Fibroblast of lung (primary cell): Measurements from ENCODE around the gene DPP10. TPM values are rescaled to one million over a fixed set of nuclear protein-coding genes. Genes with fewer than 3 reads are reported as not detected.

Experiments
- DNase-seq, 2 donors: peaks; one replicate each; pipeline versions ENCODE4 v3.0.0 to v3.0.0-alpha.2; 2010; ENCODE audit warnings: low read depth in 2 of 2
- H2AFZ ChIP-seq: 2 replicates; pipeline ENCODE4 v1.5.1; 2012; ENCODE audit warnings: low read length, control low read depth, inconsistent platforms
- H3K27ac ChIP-seq: 2 replicates; pipeline ENCODE4 v1.5.1; 2011; ENCODE audit warnings: low read length, control low read depth; ENCODE audit not compliant: insufficient read depth
- H3K27me3 ChIP-seq: 2 replicates; pipeline ENCODE4 v1.5.1; 2011; ENCODE audit warnings: mild to moderate bottlenecking, low read length; ENCODE audit not compliant: control insufficient read depth, insufficient read depth
- H3K36me3 ChIP-seq: 2 replicates; pipeline ENCODE4 v1.5.1; 2011; ENCODE audit warnings: low read length; ENCODE audit not compliant: control insufficient read depth, insufficient read depth
- H3K4me1 ChIP-seq: 2 replicates; pipeline ENCODE4 v1.5.1; 2011; ENCODE audit warnings: low read length; ENCODE audit not compliant: control insufficient read depth, insufficient read depth; ENCODE audit errors: extremely low read depth
- H3K4me2 ChIP-seq: 2 replicates; pipeline ENCODE4 v1.5.1; 2011; ENCODE audit warnings: low read length, control low read depth; ENCODE audit not compliant: insufficient read depth; ENCODE audit errors: extremely low read depth
- H3K4me3 ChIP-seq, 4 experiments: fragments of 200-600 bp in 1 of 4; sonication (generic) in 1 of 4; replicated peaks in 1 of 4; 2 replicates each; pipeline ENCODE4 v1.5.1; 2011 to 2016; ENCODE audit warnings: low read length in 4 of 4, low read depth in 3 of 4, mild to moderate bottlenecking in 3 of 4, control low read depth in 2 of 4, inconsistent platforms in 1 of 4, mixed read lengths in 1 of 4; ENCODE audit not compliant: insufficient read depth in 1 of 4; ENCODE audit errors: control extremely low read depth in 1 of 4
- H3K79me2 ChIP-seq: 2 replicates; pipeline ENCODE4 v1.5.1; 2012; ENCODE audit warnings: mild to moderate bottlenecking, low read length, inconsistent platforms; ENCODE audit not compliant: control insufficient read depth, insufficient read depth
- H3K9ac ChIP-seq: 2 replicates; pipeline ENCODE4 v1.5.1; 2011; ENCODE audit warnings: mild to moderate bottlenecking, low read length, control low read depth; ENCODE audit not compliant: insufficient read depth
- H3K9me3 ChIP-seq: 2 replicates; pipeline ENCODE4 v1.5.1; 2012; ENCODE audit warnings: low read depth, low read length; ENCODE audit not compliant: control insufficient read depth, insufficient read depth
- H4K20me1 ChIP-seq: 2 replicates; pipeline ENCODE4 v1.5.1; 2011; ENCODE audit warnings: low read length; ENCODE audit not compliant: control insufficient read depth, insufficient read depth; ENCODE audit errors: extremely low read depth
- CTCF ChIP-seq, 2 donors: IDR thresholded peaks in 1 of 2; conservative IDR thresholded peaks in 1 of 2; 1 replicate in 1 of 2; 2 replicates in 1 of 2; pipeline ENCODE4 v1.5.1; 2011 to 2012; ENCODE audit warnings: low read length in 2 of 2, control low read depth in 1 of 2, inconsistent platforms in 1 of 2, low read depth in 1 of 2, mild to moderate bottlenecking in 1 of 2
- EZH2 ChIP-seq: IDR thresholded peaks from 2 replicates; pipeline ENCODE4 v1.5.1; 2012; ENCODE audit warnings: low read length, control low read depth, mild to moderate bottlenecking; ENCODE audit errors: missing control alignments
- polyA plus RNA-seq, 2 donors: library from polyadenylated mRNA; depleted of rRNA in 1 of 2; stranded (reverse) in 1 of 2; unstranded in 1 of 2; fragments of >200 nt; gene quantifications; 2 replicates each; pipeline ENCODE4 v1.2.1, GENCODE V29; 2011 to 2012; ENCODE audit warnings: missing spikeins in 1 of 2
- total RNA-seq: library from RNA; depleted of rRNA; stranded (reverse); fragments of >200 nt; gene quantifications from 2 replicates; pipeline ENCODE4 v1.2.1, GENCODE V29; 2014

DPP10 gene
- total and polyA plus RNA-seq, 2 donors (not counting 1 experiment from before 2014, with no cell fraction given): not detected

DNA sequence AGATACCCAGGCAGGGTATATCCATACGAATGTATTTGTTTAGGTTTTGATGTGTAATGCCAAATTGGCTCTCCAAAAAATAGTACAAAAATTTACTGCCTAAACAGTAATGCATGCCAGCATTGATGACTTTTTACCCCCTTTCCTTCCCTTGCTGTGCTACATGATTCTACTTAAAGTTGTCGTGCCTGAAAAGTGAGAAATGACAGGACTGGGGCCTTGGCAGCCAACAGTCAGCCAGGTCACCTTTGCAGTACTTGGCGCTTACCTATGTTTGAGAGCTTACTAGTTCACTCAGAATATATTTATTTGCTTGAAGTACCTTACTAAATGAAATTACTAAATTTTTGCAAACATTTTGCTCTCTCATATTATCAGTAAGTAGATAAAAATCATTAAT lies 1329.1 kb downstream of the DPP10 start:
- H3K27me3 ChIP-seq: no peaks in the 10 kb centered on the region
- H3K27ac ChIP-seq: no peak overlapping the region
- no peaks in the 10 kb centered on the region for H3K4me1 ChIP-seq
- TF ChIP-seq CTCF (conservative IDR thresholded peaks at IDR 0.05 in 1 of 2, IDR thresholded peaks at IDR 0.05 in 1 of 2; ENCODE audit: low read depth in 1 of 2, low read length in 2 of 2) (no peak), EZH2 (no peak)
- H3K79me2 ChIP-seq: no peaks in the 10 kb centered on the region
- H4K20me1 ChIP-seq: no peaks in the 10 kb centered on the region
- H3K9ac ChIP-seq: no peak overlapping the region
- H2AFZ ChIP-seq: no peak overlapping the region
- no peak overlapping the region for H3K4me3 ChIP-seq
- no peaks in the 10 kb centered on the region for H3K9me3 ChIP-seq
- no peaks in the 10 kb centered on the region for H3K36me3 ChIP-seq
- H3K4me2 ChIP-seq: no peak overlapping the region
- no peak for DNase-seq

- Histone ChIP-seq H4K20me1 (no peaks in the 10 kb centered on the region), H3K4me3 (no peak overlapping the region), H3K9ac (no peak overlapping the region), H2AFZ (no peak overlapping the region), H3K4me1 (no peaks in the 10 kb centered on the region), H3K9me3 (no peaks in the 10 kb centered on the region), H3K27me3 (no peaks in the 10 kb centered on the region), H3K4me2 (no peak overlapping the region), H3K27ac (no peak overlapping the region), H3K79me2 (no peaks in the 10 kb centered on the region), H3K36me3 (no peaks in the 10 kb centered on the region)
- no peak for TF ChIP-seq EZH2
- TF ChIP-seq CTCF (conservative IDR thresholded peaks at IDR 0.05 in 1 of 2, IDR thresholded peaks at IDR 0.05 in 1 of 2; ENCODE audit: low read depth in 1 of 2, low read length in 2 of 2): no peak
- no peak for DNase-seq
These were observed 1331.9 kb downstream of the DPP10 start for GRCh38 chr2:115774361-115774760.

DNA sequence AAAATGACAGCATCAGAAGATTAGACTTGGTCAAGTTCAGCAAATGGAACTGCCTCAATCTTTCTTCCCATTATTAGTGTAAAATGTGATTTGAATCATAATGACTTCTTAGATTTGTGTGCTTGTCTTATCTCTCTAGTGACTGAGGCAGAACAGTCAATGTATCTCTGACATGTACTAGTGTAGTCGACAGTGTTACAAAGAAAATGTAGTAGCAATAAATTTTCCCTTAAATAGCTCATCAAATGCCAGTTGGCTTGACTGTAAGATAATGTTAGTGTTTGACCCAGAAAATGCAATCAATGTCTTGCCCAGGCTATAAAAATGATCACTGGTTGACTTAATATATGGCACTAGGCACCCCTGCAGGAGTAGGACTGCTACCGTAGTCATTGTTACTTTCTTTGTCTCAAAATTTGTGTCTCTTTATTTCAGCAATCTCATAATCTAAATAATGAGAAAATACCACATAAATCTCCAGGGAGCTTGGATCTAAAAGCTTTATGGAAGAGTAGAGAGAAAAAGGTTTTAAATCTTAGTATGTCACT lies 1336.7 kb downstream of the DPP10 start:
- Histone ChIP-seq H3K4me2 (no peak overlapping the region), H3K9me3 (no peaks in the 10 kb centered on the region), H3K27me3 (no peaks in the 10 kb centered on the region), H4K20me1 (no peaks in the 10 kb centered on the region), H3K36me3 (no peaks in the 10 kb centered on the region), H3K4me1 (no peaks in the 10 kb centered on the region), H3K27ac (no peak overlapping the region), H3K9ac (no peak overlapping the region), H3K4me3 (no peak overlapping the region), H3K79me2 (no peaks in the 10 kb centered on the region), H2AFZ (no peak overlapping the region)
- DNase-seq: no peak
- TF ChIP-seq CTCF (conservative IDR thresholded peaks at IDR 0.05 in 1 of 2, IDR thresholded peaks at IDR 0.05 in 1 of 2; ENCODE audit: low read depth in 1 of 2, low read length in 2 of 2): no peak
- TF ChIP-seq EZH2: no peak
